Neural cell (in vitro differentiated cells): Measurements from ENCODE around the gene CDH4.

Source experiments
- CTCF ChIP-seq: fragments of 450-650 bp; IDR thresholded peaks from 2 replicates; pipeline ENCODE4 v1.5.1; 2014; ENCODE audit warnings: antibody characterized with exemption, mild to moderate bottlenecking, moderate library complexity; ENCODE audit not compliant: poor library complexity, severe bottlenecking
- EP300 ChIP-seq: fragments of 450-650 bp; conservative IDR thresholded peaks from 2 replicates; pipeline ENCODE4 v1.6.1; 2014; ENCODE audit warnings: antibody characterized with exemption, mild to moderate bottlenecking, moderate library complexity; ENCODE audit not compliant: poor library complexity, severe bottlenecking
- TAF1 ChIP-seq: IDR thresholded peaks from 2 replicates; pipeline ENCODE4 v1.6.1; 2012; ENCODE audit warnings: low read depth

- TF ChIP-seq CTCF: no peak
- TF ChIP-seq EP300: no peak
- no peak for TF ChIP-seq TAF1
Observed at GRCh38 chr20:61874421-61875068, 622.5 kb downstream of the CDH4 start.
